HG02623 (cell line): Measurements from ENCODE around the gene GIN1.
"Not testable (repeated sequence)": the region's sequence is repeated elsewhere in the genome, so short reads cannot be mapped to it uniquely, and the experiment has no call there.

ENCODE experiments used
- ATAC-seq: cut with Tn5 transposase; IDR thresholded peaks from one replicate; pipeline ENCODE4 v1.9.1; 2021; ENCODE audit warnings: moderate library complexity; ENCODE audit not compliant: unreplicated experiment

The GIN1 gene

DNA sequence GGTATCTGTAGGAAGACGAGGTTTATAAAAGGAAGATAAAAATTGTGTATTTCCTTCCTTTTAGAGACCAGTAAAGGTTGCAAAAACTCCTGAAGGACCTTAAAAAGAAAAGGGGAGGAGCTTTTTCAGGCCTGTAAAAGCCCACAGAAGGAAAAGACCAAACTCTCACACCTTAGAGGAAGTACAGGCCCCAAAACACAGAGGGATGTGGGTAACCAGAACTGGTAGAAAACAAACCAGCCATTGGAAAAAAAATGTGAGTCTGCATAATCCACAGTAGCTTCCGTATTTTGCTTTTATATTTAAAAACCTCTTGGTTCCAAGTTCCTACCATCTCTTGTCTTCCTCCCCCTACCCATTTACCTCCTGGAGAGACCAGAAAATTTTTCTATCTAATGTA lies 8.5 kb downstream of the GIN1 start:
- no peak for ATAC-seq

DNA sequence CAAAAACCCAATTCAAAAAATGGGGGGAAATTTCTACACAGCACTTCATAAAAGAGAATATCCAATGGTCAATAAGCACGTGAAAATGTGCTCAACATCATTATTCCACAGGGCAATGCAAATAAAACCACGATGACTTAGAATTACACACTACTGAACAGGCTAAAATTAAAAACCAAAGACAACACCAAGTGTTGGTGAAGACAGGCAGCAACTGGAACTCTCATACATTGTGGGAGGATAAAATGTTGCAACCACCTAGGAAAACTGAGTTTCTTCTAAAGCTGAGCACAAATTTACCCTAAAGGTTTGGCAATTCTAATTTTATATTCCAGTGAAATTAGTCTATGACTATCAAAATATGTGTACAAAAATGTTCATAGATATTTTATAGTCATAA lies 9.5 kb downstream of the GIN1 start:
- ATAC-seq = no peak

DNA sequence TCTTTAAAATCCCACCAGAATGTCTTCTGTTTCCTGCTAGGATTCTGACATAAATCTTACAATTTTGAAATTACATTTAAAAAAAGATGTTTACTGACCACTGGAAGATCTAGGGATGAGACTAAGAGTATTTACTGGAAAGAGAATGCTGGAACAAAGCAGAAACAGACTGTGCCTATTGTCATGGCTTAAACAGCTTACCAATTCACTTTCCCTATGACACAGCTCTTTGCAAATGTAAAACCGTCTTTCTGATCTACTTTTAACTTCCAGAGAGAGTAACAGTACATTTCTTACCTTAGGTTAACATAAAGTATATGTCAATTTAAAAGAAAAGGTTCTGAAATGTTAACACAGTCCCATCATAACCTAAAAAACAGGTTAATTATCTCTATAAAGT lies 10.7 kb downstream of the GIN1 start:
- no peak for ATAC-seq

DNA sequence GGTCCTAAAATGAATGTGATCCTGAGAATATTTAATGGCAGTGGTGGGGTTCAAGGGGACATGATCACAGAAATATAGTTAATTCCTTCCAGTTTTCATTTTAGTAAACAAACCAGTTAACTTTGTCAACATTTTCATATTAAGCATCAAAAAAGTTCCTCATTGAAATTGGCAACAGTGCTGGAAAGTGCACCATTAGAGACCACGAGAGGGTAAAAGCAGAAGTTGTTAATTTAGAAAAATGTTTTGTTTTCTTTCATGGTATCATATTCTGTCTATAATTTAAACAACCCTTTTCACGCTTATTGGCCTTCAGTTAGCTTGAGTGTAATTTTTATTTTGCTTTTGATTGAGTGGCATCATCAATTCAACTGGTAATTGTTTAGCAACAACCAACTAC lies 11.9 kb downstream of the GIN1 start:
- ATAC-seq = no peak

DNA sequence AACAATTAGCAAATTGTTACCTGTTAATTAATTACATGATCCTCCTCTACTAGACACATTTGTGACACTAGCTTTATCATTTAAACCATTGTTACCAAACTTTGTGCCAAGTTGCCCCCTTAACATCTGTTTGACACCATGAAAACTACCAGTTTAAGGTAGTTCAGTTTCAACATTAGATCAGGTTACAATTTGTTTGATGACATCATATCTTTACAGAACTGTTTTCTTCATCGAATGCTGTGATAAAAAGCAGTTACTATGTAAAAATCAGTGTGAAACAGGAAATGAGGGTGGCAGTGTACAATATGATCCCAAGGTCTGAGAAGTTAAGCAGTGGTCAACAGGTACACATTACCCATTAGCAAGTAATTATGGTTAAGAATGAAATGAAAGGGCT lies 17.7 kb downstream of the GIN1 start:
- ATAC-seq = no peak

DNA sequence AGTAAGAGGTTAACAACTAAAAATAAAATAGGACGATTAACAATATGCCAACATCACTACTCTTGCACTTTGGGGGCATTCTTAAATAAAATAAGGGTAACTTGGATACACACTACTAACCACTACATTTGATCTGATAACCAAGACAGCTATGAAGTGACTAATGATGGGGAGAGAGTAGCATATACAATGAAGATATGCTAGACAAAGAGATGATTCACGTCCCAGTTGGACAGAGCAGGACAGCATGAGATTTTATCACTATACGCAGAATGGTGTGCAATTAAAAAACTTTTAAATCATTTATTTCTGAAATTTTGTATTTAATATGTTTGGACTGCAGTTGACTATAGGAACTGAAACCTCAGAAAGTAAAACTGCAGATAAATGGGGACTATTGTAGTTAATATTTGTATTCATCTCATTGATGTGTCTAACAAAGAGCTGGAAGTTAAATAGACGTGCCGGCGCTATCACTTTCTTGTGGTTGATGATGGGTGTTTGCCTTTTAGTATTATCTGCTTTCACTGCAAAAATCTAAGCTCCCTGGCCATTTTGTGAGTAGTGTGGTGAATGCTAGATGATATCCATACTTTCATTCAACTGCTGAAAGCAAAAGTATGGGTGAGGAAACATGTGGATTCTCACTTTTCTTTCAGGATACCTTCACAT lies 18.7 kb downstream of the GIN1 start:
- ATAC-seq = no peak

DNA sequence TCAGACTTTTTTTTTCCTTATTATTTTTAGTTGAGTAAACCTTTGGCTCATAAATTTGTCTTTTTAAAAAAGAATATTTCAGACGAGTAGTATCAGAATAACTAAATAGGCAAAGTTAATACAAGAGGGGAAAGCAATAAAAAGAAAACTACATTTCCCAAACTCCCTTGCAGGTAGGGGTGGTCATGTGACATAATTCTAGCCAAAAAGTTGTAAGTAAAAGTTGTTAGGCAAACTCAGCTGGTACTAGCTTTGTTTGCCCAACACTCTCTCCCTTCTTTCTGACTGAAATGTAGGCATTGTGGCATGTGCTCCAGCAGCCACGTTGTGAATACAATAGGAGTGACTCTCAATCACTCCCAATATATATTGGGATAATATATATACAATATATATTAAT lies 20.9 kb downstream of the GIN1 start:
- ATAC-seq = no peak

DNA sequence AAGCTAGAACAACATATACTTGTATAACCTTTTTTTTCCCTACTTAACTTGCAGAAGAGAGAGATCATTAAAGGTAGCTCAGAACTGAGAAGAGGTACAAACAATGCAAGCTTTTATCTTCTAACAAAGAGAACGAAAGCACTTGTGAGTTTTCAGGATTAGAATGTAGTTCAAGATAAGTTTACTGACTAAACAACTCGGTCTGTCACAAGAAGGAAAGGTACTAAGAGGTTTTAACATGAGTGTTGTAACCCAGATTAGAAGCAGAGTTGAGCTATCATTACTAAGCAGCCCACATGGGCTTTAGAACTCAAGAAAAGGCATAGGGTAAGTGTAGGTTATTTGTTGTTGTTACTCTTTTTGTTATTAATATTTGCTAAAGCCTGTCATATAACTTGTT lies 25.2 kb downstream of the GIN1 start:
- no peak for ATAC-seq

DNA sequence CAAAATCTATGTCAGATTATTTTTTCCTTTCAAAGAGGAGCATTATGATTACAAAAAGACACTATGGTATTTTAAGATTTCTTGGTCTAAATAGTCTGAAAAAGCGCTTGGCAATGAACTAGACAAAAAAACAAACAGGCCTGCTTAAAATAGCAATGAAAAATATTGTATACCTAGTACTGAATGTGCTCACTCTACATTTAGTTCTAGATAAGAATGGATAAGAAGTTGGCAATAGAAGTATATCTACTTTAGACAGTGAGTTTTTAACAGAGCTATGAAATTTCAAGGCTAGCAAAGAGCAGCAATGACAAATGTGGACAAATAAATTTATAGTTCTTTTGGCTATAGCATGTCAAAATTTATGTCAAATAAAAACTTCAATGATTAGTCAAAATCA lies 26.2 kb downstream of the GIN1 start:
- no peak for ATAC-seq

DNA sequence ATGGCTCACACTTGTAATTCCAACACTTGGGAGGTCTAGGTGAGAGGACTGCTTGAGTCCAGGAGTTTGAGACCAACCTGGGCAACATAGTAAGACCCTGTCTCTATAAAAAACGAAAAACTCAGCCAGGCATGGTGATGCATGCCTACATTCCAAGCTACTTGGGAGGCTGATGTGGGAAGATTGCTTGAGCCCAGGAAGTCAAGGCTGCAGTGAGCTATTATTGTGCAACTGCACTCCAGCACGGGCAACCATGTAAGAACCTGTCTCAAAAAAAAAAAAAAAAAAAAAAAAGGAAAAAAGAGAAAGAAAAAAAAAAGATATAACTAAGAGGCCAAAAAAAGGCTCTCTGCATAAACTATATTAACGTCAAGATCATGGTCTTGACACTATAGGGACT lies 27.3 kb downstream of the GIN1 start:
- no peak for ATAC-seq

DNA sequence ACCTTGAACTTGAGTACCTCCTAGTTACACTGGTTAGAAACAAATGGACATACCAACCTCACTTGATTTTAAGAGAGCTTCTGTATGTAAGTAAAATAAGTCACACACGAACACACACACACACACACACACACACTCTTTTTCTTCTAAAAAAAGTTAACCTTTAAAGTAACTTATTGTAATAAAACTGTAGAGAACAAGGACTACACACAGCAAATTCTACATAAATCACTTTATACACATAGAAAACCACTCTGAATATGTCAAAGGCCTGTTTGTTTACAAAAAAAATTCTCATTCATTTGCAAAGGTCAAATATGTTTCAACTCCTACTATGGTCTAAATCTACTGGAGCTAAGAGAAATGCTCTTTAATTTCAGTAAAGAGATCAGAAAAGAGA lies 29.1 kb downstream of the GIN1 start:
- ATAC-seq = no peak

DNA sequence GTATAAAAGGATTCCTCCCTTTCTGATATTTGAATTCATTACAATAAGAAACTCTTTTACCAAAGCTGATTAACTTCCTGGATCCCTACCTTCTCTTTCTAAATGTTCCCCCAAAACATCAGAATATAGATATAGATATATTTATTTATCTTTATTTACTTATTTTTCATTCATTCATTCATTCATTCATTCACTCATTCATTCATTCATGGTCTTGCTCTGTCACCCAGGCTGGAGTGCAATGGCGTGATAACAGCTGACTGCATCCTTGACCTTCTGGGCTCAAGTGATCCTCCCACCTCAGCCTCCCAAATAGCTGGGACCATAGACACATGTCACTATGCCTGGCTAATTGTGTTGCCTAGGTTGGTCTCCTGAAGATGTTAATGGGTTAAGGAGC lies 30.7 kb downstream of the GIN1 start:
- no peak for ATAC-seq

DNA sequence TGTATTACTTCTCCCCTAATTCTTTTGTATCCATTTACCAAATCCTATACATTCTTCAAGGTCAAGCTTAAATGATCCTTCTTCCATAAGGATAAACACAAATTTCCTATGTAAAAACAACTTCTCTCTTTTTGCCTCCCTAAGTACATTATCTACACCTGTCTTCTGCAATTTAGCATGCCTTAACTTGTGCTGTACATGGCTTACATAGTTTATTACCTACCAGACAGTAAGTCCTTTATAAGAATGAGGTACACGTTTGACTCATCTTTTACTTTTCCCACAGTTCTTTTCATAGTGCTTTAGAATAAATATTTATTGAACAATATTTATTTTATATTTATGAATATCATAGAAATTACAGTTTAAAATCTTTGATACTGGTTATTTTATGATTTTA lies 33.4 kb downstream of the GIN1 start:
- ATAC-seq = no peak

DNA sequence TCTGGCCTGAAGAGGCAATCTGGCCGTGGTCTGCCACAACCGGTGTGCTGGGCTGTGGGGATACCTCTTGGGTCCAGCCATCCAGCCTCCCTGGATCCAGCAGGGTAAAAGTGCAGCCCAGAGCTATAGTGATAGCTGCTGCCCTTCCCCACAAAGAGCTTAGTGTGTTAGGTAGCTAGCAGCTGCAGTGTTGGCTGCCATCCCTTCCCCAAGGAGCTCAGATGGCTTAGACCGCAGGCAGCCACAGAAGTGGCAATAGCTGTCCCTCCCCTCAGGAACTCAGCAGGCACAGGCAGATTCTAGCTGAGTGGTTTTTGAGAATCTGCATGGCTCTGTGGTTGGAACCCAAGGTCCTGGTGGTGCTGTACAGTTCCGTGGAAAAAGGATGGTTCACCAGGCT lies 40.1 kb downstream of the GIN1 start:
- no peak for ATAC-seq

DNA sequence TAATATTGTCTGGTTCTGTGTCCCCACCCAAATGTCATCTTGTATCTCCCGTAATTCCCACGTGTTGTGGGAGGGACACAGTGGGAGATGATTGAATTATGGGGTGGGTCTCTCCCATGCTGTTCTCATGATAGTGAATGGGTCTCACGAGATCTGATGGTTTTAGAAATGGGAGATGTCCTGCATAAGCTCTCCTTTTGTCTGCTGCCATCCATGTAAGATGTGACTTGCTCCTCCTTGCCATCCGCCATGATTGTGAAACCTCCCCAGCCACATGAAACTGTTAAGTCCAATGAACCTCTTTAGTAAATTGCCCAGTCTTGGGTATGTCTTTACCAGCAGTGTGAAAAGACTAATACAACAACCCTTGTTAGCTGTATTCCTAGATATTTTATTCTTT lies 44.5 kb downstream of the GIN1 start:
- no peak for ATAC-seq

DNA sequence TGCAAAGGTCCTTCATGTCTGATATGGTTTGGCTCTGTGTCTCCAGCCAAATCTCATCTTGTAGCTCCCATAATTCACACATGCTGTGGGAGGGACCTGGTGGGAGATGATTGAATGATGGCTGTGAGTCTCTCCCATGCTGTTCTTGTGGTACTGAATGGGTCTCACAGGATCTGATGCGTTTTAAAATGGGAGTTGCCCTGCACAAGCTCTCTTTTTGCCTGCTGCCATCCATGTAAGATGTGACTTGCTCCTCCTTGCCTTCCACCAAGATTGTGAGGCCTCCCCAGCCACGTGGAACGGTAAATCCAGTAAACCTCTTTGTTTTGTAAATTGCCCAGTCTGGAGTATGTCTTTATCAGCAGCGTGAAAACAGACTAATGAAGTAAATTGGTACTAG lies 46.4 kb downstream of the GIN1 start:
- not testable (repeated sequence) for ATAC-seq

DNA sequence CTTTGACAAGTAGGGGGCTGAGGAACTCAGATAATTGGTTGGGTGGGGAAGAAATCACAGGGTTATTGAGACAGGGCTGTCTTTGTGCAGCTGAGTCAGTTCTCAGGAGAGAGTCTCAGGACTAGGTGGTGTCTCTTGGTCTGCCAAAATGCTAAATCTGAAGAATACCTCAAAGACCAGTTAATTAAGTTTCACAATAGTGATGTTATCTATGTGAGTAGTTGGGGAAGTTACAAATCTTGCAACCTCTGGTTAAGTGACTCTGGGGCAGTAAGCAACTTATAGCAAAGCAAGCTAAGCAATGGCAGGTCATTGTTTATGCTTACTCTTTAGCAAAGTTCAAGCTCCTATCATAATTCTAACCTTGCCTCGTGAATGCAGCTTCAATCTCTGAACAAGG lies 53.6 kb downstream of the GIN1 start:
- ATAC-seq = no peak

DNA sequence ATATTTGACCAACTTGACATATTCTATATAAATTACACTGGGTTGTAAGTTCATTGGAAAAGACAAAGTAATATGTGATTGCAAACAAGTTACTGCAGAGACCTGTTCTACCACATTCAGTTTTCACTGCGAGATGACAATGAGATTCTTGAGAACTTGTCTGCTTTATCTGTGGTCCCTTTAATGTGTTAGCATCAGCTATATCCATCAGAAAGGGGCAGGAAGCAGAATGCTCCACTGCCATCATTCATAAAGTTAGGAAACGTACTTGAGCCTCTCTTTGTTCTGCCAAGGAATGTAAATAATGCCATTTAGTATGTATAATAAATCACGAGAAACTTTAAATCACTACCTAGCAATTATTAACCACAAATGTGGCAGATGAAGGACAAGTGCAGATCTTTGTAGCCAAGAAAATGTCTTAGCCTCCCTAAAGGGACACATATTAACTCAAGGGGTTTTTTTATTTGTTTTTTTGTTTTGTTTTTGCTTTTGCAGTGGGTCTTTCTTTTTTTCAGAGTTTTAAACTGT lies 59.4 kb downstream of the GIN1 start:
- no peak for ATAC-seq

DNA sequence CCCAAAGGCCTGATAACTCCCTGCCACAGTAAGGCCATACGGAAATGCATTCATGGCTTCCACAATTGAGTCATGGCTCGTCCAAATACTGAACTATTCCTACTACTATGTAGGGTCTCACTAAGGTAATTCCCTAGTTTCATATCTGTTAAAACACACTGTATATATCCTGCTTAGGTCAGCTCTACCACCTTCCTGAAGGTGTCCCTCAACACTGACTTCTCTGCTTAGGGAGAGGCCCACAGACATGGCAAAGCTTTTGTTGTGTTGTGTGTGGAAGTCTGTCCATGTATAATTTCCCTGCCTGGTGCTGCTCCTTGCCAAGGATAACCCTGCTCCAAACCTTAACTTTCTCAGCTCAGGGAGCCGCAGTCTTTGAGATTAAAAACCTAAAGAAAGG lies 60.4 kb downstream of the GIN1 start:
- no peak for ATAC-seq

DNA sequence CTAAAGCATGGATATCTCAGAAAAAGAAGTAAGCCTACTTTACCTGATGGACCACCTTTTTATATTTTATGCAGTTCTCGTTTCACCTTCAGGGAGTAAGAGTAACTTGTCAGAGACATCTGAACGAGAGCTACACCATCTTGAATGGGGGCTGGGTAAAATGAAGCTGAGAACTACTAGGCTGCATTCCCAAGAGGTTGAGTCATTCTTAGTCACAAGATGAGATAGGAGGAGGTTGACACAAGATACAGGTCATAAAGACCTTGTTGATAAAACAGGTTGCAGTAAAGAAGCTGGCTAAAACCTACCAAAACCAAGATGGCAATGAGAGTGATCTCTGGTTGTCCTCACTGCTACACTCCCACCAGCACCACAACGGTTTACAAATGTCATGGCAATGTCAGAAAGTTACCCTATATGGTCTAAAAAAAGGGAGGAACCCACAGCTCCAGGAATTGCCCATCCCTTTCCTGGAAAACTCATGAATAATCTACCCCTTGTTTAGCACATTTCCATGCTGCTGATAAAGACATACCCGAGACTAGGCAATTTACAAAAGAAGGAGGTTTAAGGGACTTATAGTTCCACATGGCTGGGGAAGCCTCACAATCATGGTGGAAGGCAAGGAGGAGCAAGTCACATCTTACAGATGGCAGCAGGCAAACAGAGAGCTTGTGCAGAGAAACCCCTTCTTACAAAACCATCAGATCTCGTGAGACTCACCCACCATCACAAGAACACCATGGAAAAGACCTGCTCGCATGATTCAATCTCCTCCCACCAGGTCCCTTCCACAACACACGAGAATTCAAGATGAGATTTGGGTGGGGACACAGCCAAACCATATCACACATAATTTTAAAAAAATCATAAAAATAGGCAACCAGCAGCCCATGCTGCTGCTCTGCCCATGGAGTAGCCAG lies 62.5 kb downstream of the GIN1 start:
- ATAC-seq = no peak

DNA sequence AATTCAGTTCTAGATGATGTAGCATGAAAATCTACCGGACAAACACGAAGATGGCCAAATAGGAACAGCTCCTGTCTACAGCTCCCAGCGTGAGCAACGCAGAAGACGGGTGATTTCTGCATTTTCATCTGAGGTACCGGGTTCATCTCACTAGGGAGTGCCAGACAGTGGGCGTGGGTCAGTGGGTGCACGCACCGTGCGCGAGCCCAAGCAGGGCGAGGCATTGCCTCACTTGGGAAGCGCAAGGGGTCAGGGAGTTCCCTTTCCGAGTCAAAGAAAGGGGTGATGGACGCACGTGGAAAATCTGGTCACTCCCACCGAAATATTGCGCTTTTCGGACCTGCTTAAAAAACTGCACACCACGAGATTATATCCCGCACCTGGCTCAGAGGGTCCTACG lies 73.2 kb downstream of the GIN1 start:
- ATAC-seq = not testable (repeated sequence)

DNA sequence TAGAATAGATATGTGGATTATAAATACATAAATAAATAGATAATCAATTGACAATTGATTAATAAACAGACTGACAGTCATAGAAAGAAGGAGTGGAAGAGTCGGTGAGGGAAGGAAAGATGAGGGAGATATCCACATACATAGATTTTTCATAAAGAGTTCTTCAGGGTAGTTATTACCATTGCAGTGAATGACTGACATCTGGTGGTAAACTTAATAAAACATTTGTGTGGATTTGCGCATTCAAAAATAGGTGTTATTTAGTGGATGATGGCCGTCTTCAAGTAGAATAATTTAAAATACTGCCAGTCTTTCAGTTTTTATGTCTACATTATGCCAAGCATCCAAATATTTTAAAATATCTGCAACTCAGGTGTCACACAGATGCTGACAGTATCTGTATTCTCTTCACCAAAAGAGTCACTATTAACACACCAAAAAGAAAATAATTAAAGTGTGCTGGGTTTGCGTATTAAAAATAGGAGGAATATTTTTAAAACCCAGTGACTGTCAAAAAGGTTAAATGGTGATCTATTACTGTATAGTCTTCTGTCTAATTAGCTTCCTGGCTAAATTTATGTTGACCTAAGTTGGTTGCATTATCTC lies 78.8 kb downstream of the GIN1 start:
- ATAC-seq = no peak
